Mononuclear cell (primary cell): ENCODE data around the gene TRIM52. TPM values are rescaled to one million over a fixed set of nuclear protein-coding genes. Genes with fewer than 3 reads are reported as not detected.
"Not testable (repeated sequence)": the region's sequence is repeated elsewhere in the genome, so short reads cannot be mapped to it uniquely, and the experiment has no call there.

Source experiments
- H3K27me3 ChIP-seq: 2 replicates; pipeline ENCODE4 v1.6.0; 2011; ENCODE audit warnings: low read length, control low read depth; ENCODE audit not compliant: insufficient read depth
- H3K4me1 ChIP-seq: 2 replicates; pipeline ENCODE4 v1.5.1; 2011; ENCODE audit warnings: mild to moderate bottlenecking, low read length, control low read depth; ENCODE audit not compliant: insufficient read depth
- H3K4me3 ChIP-seq: 2 replicates; pipeline ENCODE4 v1.5.1; 2011; ENCODE audit warnings: mild to moderate bottlenecking, low read length, moderate library complexity
- H3K9me3 ChIP-seq: 2 replicates; pipeline ENCODE4 v1.5.1; 2011; ENCODE audit warnings: low read depth, mild to moderate bottlenecking, control low read depth, low read length
- total RNA-seq: library from RNA; depleted of rRNA; stranded (reverse); fragments of >200 nt; gene quantifications from one replicate; pipeline ENCODE4 v1.2.3, GENCODE V29; 2012

TRIM52 gene
- total RNA-seq, 1 donor, result 17.5 TPM

- H3K9me3 ChIP-seq, result no peaks in the 10 kb centered on the region
- peak overlapping the region; percentile 33 for H3K4me3 ChIP-seq
- H3K27me3 ChIP-seq, result peaks cover 3% of the 10 kb centered on the region
- H3K4me1 ChIP-seq, result peaks cover 34% of the 10 kb centered on the region
Observed at GRCh38 chr5:181215997-181216989, 44.6 kb downstream of the TRIM52 start.

DNA sequence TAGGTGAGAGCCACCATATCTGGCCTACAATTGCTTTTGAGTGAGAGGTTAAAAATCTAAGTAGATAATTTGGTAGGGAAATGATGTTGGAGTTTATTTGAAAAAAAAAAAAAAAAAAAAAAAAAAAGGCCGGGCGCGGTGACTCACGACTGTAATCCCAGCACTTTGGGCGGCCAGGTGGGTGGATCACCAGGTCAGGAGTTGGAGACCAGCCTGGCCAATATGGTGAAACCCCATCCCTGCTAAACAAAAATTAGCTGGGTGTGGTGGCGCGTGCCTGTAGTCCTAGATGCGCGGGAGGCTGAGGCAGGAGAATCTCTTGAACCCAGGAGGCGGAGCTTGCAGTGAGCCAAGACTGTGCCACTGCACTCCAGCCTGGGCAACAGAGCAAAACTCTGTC, 46.7 kb downstream of the TRIM52 start:
- H3K4me1 ChIP-seq, result peaks cover 31% of the 10 kb centered on the region
- H3K4me3 ChIP-seq, H3K27me3 ChIP-seq, H3K9me3 ChIP-seq: not testable (repeated sequence)

GRCh38 chr5:181212934-181213333, 48.0 kb downstream of the TRIM52 start:
- Histone ChIP-seq H3K27me3 (peaks cover 6% of the 10 kb centered on the region), H3K9me3 (no peaks in the 10 kb centered on the region), H3K4me1 (peaks cover 22% of the 10 kb centered on the region), H3K4me3 (no peak overlapping the region)

DNA sequence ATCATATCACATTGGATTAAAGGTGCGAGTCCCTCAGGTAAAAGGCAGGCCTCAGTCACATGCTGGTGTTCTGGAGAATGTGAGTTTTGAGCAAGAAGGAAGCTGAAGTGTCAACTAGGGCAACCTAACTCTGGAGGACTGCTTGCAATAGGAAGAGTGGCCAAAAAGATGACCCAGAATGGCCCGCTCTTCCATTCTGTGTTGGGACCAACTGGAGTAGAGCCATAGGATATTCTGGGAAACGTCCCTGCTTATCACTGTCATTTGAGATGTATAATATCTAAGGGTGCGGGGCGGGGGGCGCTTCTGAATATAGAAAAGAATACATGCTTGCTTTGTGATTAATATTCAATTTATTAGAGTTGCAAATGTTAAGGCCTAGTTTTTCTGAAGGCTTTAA, 48.9 kb downstream of the TRIM52 start:
- H3K27me3 ChIP-seq, result peaks cover 7% of the 10 kb centered on the region
- H3K4me3 ChIP-seq, result no peak overlapping the region

DNA sequence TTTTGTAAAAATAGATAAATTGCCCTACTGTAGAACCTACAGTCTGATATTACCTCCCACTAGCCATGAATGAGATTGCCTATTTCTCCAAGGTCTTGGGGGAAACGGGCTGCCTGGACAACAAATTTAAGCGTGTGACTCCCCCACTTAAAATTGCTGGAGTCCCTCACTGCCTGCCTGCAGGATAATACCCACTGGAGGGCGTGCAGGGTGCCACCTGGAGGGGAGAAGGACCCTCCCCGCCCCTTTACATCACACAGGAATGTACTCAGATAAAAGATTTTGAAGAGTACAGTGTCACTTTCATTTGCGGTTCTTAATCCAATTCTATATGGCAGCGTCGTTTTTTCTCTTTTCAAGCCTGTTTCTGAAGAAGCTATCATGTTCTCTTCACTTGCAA, 49.7 kb downstream of the TRIM52 start:
- peaks cover 16% of the 10 kb centered on the region for H3K4me1 ChIP-seq
- peaks cover 7% of the 10 kb centered on the region for H3K27me3 ChIP-seq
- H3K4me3 ChIP-seq, result no peak overlapping the region
- no peaks in the 10 kb centered on the region for H3K9me3 ChIP-seq

More for the DNA sequence above, 48.9 kb downstream of the TRIM52 start:
- Histone ChIP-seq H3K4me1 (peaks cover 18% of the 10 kb centered on the region), H3K9me3 (no peaks in the 10 kb centered on the region)

- Histone ChIP-seq H3K27me3 (peaks cover 12% of the 10 kb centered on the region), H3K4me1 (peaks cover 16% of the 10 kb centered on the region)
- not testable (repeated sequence) for H3K9me3 ChIP-seq, H3K4me3 ChIP-seq
Observed at GRCh38 chr5:181210698-181211097, 50.2 kb downstream of the TRIM52 start.

DNA sequence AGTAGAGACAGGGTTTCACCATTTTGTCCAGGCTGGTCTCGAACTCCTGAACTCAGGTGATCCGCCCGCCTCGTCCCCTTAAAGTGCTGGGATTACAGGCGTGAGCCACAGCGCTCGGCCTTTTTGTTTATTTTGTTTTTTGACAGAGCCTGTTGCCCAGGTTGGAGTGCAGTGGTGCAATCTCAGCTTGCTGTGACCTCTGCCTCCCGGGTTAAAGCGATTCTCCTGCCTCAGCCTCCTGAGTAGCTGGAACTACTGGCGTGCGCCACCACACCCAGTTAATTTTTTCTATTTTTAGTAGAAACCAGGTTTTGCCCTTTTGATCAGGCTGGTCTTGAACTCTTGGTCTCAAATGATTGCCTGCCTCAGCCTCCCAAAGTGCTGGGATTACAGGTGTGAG, 50.8 kb downstream of the TRIM52 start:
- H3K9me3 ChIP-seq, H3K4me3 ChIP-seq: not testable (repeated sequence)
- Histone ChIP-seq H3K27me3 (peaks cover 13% of the 10 kb centered on the region), H3K4me1 (peaks cover 22% of the 10 kb centered on the region)

DNA sequence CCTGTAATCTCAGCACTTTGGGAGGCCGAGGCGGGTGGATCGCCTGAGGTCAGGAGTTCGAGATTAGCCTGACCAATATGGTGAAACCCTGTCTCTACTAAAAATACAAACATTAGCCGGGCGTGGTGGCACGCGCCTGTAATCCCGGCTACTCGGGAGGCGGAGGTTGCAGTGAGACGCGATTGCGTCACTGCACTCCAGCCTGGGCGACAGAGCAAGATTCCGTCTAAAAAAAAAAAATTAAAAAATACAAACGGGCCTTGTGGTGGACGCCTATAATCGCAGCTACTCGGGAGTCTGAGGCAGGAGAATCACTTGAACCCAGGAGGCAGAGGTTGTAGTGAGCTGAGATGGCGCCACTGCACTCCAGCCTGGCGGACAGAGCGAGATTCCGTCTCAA, 51.9 kb downstream of the TRIM52 start:
- H3K9me3 ChIP-seq, H3K4me3 ChIP-seq: not testable (repeated sequence)
- Histone ChIP-seq H3K27me3 (peaks cover 13% of the 10 kb centered on the region), H3K4me1 (peaks cover 33% of the 10 kb centered on the region)

GRCh38 chr5:181207960-181208253, 53.0 kb downstream of the TRIM52 start:
- Histone ChIP-seq H3K27me3 (peaks cover 18% of the 10 kb centered on the region), H3K9me3 (no peaks in the 10 kb centered on the region), H3K4me1 (peaks cover 44% of the 10 kb centered on the region), H3K4me3 (peak overlapping the region; percentile 37)

DNA sequence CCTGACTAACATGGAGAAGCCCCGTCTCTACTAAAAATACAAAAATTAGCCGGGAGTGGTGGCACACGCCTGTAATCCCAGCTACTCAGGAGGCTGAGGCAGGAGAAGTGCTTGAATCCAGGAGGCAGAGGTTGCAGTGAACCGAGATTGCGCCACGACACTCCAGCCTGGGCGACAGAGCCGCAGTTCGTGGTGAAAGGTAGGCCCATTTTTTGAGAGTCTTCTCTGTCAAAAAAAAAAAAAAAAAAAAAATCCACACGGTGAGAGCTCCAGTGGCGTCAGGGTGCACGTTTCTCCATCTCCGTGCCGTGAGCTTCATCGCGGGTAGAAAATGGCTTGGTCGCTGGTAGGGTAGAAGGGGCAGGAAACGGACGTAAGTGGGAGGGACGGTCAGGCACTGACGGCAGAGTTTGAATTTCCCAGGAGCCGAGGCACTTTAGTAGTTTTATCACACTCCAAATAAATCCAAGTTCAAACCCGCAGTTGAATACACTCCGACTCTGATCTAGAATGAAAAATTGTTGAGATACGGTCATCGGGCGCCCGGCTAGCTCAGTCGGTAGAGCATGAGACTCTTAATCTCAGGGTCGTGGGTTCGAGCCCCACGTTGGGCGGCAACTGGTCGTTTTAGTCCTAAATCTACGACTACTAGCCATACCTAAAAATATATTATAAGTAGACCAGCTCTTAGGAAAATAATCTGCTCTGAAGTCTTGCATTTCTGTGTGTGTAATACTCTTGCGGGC, 53.6 kb downstream of the TRIM52 start:
- Histone ChIP-seq H3K27me3 (peaks cover 18% of the 10 kb centered on the region), H3K4me1 (peaks cover 46% of the 10 kb centered on the region), H3K9me3 (no peaks in the 10 kb centered on the region), H3K4me3 (peak overlapping the region; percentile 37)

GRCh38 chr5:181205761-181206649, 54.9 kb downstream of the TRIM52 start:
- no peaks in the 10 kb centered on the region for H3K9me3 ChIP-seq
- peaks cover 50% of the 10 kb centered on the region for H3K4me1 ChIP-seq
- peak overlapping the region; percentile 37 for H3K4me3 ChIP-seq
- peaks cover 18% of the 10 kb centered on the region for H3K27me3 ChIP-seq

Other genes with a start within 250 kb of the TRIM52 start
- 0.21 TPM for gene BTNL9, start 220.9 kb downstream of the TRIM52 start, total RNA-seq
- gene OR2V1, start 130.0 kb downstream of the TRIM52 start, total RNA-seq, result not detected
- gene OR2V2, start 113.6 kb downstream of the TRIM52 start, total RNA-seq, result not detected
- 1.9 TPM for gene TRIM7, start 55.9 kb downstream of the TRIM52 start, total RNA-seq
- gene TRIM41, start 37.9 kb downstream of the TRIM52 start, total RNA-seq, result 6.1 TPM
- 5,375 TPM for gene RACK1, start 17.2 kb downstream of the TRIM52 start, total RNA-seq
- not detected for gene OR4F3, start 106.1 kb upstream of the TRIM52 start, total RNA-seq